ENCODE results near the gene SFSWAP.

GRCh38 chr12:131723532-131723931 lies 12.6 kb downstream of the SFSWAP start:
- no peak for TF ChIP-seq CTCF (IDR thresholded peaks at IDR 0.05)
- no peak for TF ChIP-seq POLR2AphosphoS5 (IDR thresholded peaks at IDR 0.05)
- TF ChIP-seq POLR2A (IDR thresholded peaks at IDR 0.05) = no peak
- TF ChIP-seq EP300 (IDR thresholded peaks at IDR 0.05; ENCODE audit: low read depth) = no peak

All from transverse colon (tissue), 4 donors.